Left lung (tissue), 10 donors: ENCODE measurements around the gene COX7A2L. TPM values are rescaled to one million over a fixed set of nuclear protein-coding genes. Genes with fewer than 3 reads are reported as not detected.
"Not testable (repeated sequence)": the region's sequence is repeated elsewhere in the genome, so short reads cannot be mapped to it uniquely, and the experiment has no call there.

Experiments
- ATAC-seq: fragments of 200-7000 bp; cut with Tn5 transposase; one replicate; pipeline ENCODE4 v1.9.1; 2020; ENCODE audit warnings: moderate library complexity
- DNase-seq, 4 donors: peaks; one replicate each; pipeline ENCODE4 v3.0.0-alpha.2; 2013 to 2020
- H3K27ac ChIP-seq, 2 donors: fragments of 200-600 bp; sonication (generic) in 1 of 2; one replicate each; pipeline versions ENCODE4 v1.5.0 to v1.8.0; 2020 to 2021
- H3K27me3 ChIP-seq, 2 donors: fragments of 200-600 bp; sonication (generic) in 1 of 2; one replicate each; pipeline versions ENCODE4 v1.5.0 to v1.8.0; 2020 to 2021
- H3K36me3 ChIP-seq, 2 donors: fragments of 200-600 bp; sonication (generic) in 1 of 2; one replicate each; pipeline versions ENCODE4 v1.5.0 to v1.8.0; 2020 to 2021
- H3K4me1 ChIP-seq, 2 donors: fragments of 200-600 bp; one replicate each; pipeline ENCODE4 v1.8.0; 2021
- H3K4me3 ChIP-seq, 2 donors: fragments of 200-600 bp; sonication (generic) in 1 of 2; one replicate each; pipeline versions ENCODE4 v1.5.0 to v1.8.0; 2020 to 2021; ENCODE audit warnings: mild to moderate bottlenecking in 1 of 2
- H3K9me3 ChIP-seq, 2 donors: fragments of 200-600 bp; sonication (generic) in 1 of 2; one replicate each; pipeline versions ENCODE4 v1.5.0 to v1.8.0; 2020 to 2021
- CTCF ChIP-seq, 2 donors: fragments of 200-600 bp; sonication (generic) in 1 of 2; IDR thresholded peaks; one replicate each; pipeline versions ENCODE4 v1.5.0 to v1.8.0; 2021; ENCODE audit warnings: antibody characterized with exemption in 2 of 2
- intact Hi-C, 2 donors: fragments of 100-400 bp; cut with DNase I; formaldehyde crosslinking; loops; one replicate each; pipeline versions ENCODE4 v1.11.2 to v1.14.2; 2022
- polyA plus RNA-seq, 6 donors: library from polyadenylated mRNA; unstranded; fragments of 120-200 nt; gene quantifications; one replicate each; pipeline ENCODE4 v1.2.1, GENCODE V29; 2013; ENCODE audit not compliant: insufficient read length in 6 of 6
- total RNA-seq, 2 donors: library from RNA; stranded (reverse); fragmentation: NEBNext Ultra II Directional; extraction: Animal tissue kit (Norgen Biotek cat#: 25700); gene quantifications; one replicate each; pipeline ENCODE4 v1.2.1, GENCODE V29; 2021
- donor health status: DM: no; HTN: yes; CAD: no.
- donor health status: DM: no; HTN: no; CAD: no.

The COX7A2L gene
- total and polyA plus RNA-seq, 8 donors: 80.0 to 193 (median 171) TPM

DNA sequence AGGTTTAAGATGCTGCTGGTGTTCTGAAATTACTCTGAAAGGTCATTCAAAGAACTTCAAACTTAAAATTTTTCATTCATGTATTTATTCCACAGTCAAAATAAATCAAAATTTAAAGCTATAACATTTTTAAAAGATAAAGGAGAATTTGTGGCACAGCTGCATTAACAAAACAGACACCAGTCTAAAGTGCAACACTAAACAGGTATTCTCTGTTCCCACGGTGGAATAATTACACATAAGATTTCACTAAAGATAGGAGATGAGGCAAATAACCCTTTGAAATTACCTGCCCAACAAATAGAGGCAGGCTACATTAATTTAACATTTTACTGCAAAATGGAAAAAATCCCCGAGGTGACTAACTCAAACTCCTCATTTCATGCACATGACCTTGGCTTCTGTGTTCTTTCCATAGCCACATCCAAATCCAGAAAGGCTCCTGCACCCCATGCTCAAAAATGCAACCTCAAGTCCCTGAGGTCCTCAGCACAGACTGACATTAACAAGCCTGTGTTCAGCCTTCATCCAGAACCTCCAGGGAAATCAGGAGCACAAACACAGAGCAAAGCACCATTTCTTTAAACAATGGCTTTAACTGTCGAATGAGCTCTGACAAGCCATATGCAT is 10.5 kb downstream of the COX7A2L start:
- H3K27ac ChIP-seq: no peak overlapping the region
- H3K4me1 ChIP-seq: peaks cover 0 to 3% of the 10 kb centered on the region in 2 donors
- no peak for ATAC-seq
- H3K36me3 ChIP-seq: peaks cover 0 to 66% of the 10 kb centered on the region in 2 donors
- H3K4me3 ChIP-seq: no peak overlapping the region
- H3K9me3 ChIP-seq: no peaks in the 10 kb centered on the region
- H3K27me3 ChIP-seq: no peaks in the 10 kb centered on the region
- intact Hi-C loops: no loop called here
- TF ChIP-seq CTCF (IDR thresholded peaks at IDR 0.05): no peak
- no peak for DNase-seq

GRCh38 chr2:42348113-42348805 is 12.8 kb downstream of the COX7A2L start:
- intact Hi-C loops: no loop called here
- H3K36me3 ChIP-seq: peaks cover 0 to 82% of the 10 kb centered on the region in 2 donors
- DNase-seq: no peak
- H3K27ac ChIP-seq: no peak overlapping the region
- H3K27me3 ChIP-seq: no peaks in the 10 kb centered on the region
- no peaks in the 10 kb centered on the region for H3K4me1 ChIP-seq
- no peak for TF ChIP-seq CTCF (IDR thresholded peaks at IDR 0.05)
- no peak overlapping the region for H3K4me3 ChIP-seq
- H3K9me3 ChIP-seq: no peaks in the 10 kb centered on the region
- ATAC-seq: no peak

- H3K27ac ChIP-seq, DNase-seq, H3K4me1 ChIP-seq, ATAC-seq, H3K27me3 ChIP-seq, intact Hi-C loops, H3K9me3 ChIP-seq, H3K4me3 ChIP-seq: not testable (repeated sequence)
- peaks cover 0 to 77% of the 10 kb centered on the region in 2 donors for H3K36me3 ChIP-seq
Measured at GRCh38 chr2:42347518-42347917, 13.5 kb downstream of the COX7A2L start.

DNA sequence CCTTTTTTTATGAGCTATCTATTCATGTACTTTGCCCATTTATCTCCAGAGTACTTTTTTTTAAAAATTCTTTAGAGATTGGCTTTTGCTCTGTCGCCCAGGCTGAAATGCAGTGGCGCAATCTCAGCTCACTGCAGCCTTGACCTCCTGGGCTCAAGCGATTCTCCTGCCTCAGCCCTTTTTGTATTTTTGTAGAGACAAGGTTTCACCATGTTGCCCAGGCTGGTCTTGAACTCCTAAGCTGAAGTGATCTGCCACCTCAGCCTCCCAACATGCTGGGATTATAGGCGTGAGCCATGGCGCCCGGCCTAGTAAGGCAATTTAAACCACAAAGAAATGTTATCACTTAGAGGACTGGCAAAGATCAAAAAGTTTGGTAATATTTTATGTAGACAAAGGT is 14.2 kb downstream of the COX7A2L start:
- H3K27ac ChIP-seq, H3K27me3 ChIP-seq, DNase-seq, ATAC-seq, H3K9me3 ChIP-seq, H3K4me3 ChIP-seq, intact Hi-C loops: not testable (repeated sequence)
- Histone ChIP-seq H3K36me3 (peaks cover 0 to 71% of the 10 kb centered on the region in 2 donors), H3K4me1 (peaks cover 0 to 12% of the 10 kb centered on the region in 2 donors)

GRCh38 chr2:42345986-42346385 is 15.0 kb downstream of the COX7A2L start:
- intact Hi-C loops: no loop called here
- Histone ChIP-seq H3K27ac (no peak overlapping the region), H3K27me3 (no peaks in the 10 kb centered on the region), H3K9me3 (no peaks in the 10 kb centered on the region), H3K4me1 (peaks cover 0 to 14% of the 10 kb centered on the region in 2 donors), H3K4me3 (no peak overlapping the region), H3K36me3 (peaks cover 0 to 64% of the 10 kb centered on the region in 2 donors)
- ATAC-seq (no peak), DNase-seq (no peak)
- no peak for TF ChIP-seq CTCF (IDR thresholded peaks at IDR 0.05)

DNA sequence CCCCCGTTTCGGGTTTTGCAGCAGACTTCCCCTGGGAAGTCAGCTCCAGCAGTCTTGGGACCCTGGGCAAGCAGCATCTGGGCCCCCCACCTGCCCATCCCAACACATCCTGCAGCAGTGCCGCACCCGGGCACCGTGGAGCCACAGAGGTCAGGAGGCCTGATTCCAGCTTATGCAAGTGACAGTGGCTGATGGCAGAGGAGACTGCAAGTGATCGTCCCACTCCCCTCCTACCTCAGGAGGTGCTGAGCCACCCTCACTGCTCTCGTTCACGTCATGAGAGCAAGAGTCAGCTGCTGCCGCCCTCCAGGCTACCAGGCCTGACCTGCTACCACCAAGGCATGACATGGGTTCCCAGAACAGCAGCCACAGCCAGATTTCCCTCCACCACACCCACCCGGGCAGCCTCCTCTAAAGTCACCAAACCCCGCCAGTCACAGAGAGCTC is 18.2 kb downstream of the COX7A2L start:
- no peak for ATAC-seq
- Histone ChIP-seq H3K36me3 (peaks cover 0 to 66% of the 10 kb centered on the region in 2 donors), H3K27ac (peak overlapping the region in 1 of 2 donors; percentile 40)

More for the DNA sequence above, 18.2 kb downstream of the COX7A2L start:
- DNase-seq: no peak
- TF ChIP-seq CTCF (IDR thresholded peaks at IDR 0.05): no peak
- H3K4me1 ChIP-seq: peaks cover 0 to 14% of the 10 kb centered on the region in 2 donors
- H3K4me3 ChIP-seq: no peak overlapping the region
- H3K27me3 ChIP-seq: no peaks in the 10 kb centered on the region
- H3K9me3 ChIP-seq: no peaks in the 10 kb centered on the region
- intact Hi-C loops: no loop called here
